Measurements from ENCODE around the gene KHDRBS2.

Gene KHDRBS2

GRCh38 chr6:62045502-62045901 is 240.5 kb downstream of the KHDRBS2 start:
- no peak overlapping the region for H3K4me3 ChIP-seq (replicated peaks; ENCODE audit: low read depth, low read length)
- no peak for DNase-seq (ENCODE audit: extremely low read depth, low read depth)
- no peak for TF ChIP-seq CTCF (IDR thresholded peaks at IDR 0.05; ENCODE audit: low read depth, low read length, missing control alignments)

GRCh38 chr6:62043084-62043483 is 242.9 kb downstream of the KHDRBS2 start:
- TF ChIP-seq CTCF (IDR thresholded peaks at IDR 0.05; ENCODE audit: low read depth, low read length, missing control alignments): no peak
- no peak for DNase-seq (ENCODE audit: extremely low read depth, low read depth)
- no peak overlapping the region for H3K4me3 ChIP-seq (replicated peaks; ENCODE audit: low read depth, low read length)

DNA sequence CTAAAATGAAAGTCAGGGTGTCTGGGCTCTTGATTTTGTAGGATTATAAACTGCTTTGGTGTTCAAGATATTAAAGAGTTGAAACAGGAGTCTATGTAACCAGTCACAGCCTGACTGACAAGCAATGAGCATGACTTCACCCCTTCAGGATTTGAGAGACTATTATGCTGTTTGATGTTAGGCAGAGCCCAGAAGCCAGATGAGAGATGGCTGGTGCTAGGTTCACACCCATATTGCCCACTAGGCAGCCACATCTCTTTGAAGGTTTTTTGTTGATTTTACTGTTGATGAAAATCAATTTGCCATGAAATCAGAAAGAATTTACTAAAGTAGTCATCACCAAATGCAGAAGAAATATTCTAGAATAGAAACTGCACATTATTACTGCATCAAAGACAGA is 243.6 kb downstream of the KHDRBS2 start:
- H3K4me3 ChIP-seq (replicated peaks; ENCODE audit: low read depth, low read length): no peak overlapping the region
- no peak for TF ChIP-seq CTCF (IDR thresholded peaks at IDR 0.05; ENCODE audit: low read depth, low read length, missing control alignments)
- no peak for DNase-seq (ENCODE audit: extremely low read depth, low read depth)

DNA sequence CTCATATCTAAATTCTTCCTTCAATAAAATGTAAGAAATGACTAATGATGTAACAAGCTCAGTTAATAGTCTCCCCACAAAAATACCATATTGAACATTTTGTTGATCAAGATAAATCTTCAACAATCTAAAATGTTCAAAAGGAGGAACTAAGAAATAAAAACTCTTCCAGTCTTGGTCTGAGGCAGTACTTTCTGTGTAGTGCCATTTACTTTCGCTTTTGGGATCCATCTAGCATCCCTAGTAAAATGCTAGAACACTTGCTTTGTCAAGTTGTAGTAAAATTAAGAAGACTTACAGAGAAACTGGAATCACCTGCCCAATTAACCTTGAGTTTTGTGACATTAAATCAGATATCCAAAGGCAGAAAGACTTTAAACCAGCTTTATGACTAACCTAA is 246.4 kb downstream of the KHDRBS2 start:
- DNase-seq (ENCODE audit: extremely low read depth, low read depth): no peak
- no peak for TF ChIP-seq CTCF (IDR thresholded peaks at IDR 0.05; ENCODE audit: low read depth, low read length, missing control alignments)
- no peak overlapping the region for H3K4me3 ChIP-seq (replicated peaks; ENCODE audit: low read depth, low read length)

- no peak overlapping the region for H3K4me3 ChIP-seq (replicated peaks; ENCODE audit: low read depth, low read length)
- no peak for TF ChIP-seq CTCF (IDR thresholded peaks at IDR 0.05; ENCODE audit: low read depth, low read length, missing control alignments)
- DNase-seq (ENCODE audit: extremely low read depth, low read depth): no peak
Measured at GRCh38 chr6:62037445-62037844, 248.6 kb downstream of the KHDRBS2 start.

- DNase-seq (ENCODE audit: extremely low read depth, low read depth): no peak
- H3K4me3 ChIP-seq (replicated peaks; ENCODE audit: low read depth, low read length): no peak overlapping the region
- no peak for TF ChIP-seq CTCF (IDR thresholded peaks at IDR 0.05; ENCODE audit: low read depth, low read length, missing control alignments)
Measured at GRCh38 chr6:62035952-62036351, 250.1 kb downstream of the KHDRBS2 start.

- no peak overlapping the region for H3K4me3 ChIP-seq (replicated peaks; ENCODE audit: low read depth, low read length)
- TF ChIP-seq CTCF (IDR thresholded peaks at IDR 0.05; ENCODE audit: low read depth, low read length, missing control alignments): no peak
Measured at GRCh38 chr6:62013719-62014118, 272.3 kb downstream of the KHDRBS2 start.

More at GRCh38 chr6:62013719-62014118, 272.3 kb downstream of the KHDRBS2 start:
- DNase-seq (ENCODE audit: extremely low read depth, low read depth): no peak

Data from HFF-Myc (cell line).